ENCODE measurements around the gene NFATC3. TPM values are rescaled to one million over a fixed set of nuclear protein-coding genes. Genes with fewer than 3 reads are reported as not detected.

NFATC3 gene
- polyA plus RNA-seq, 3 donors, result 14.3 to 21.8 (median 15.8) TPM

GRCh38 chr16:68269793-68270192 is 184.6 kb downstream of the NFATC3 start:
- Histone ChIP-seq H3K4me3 (replicated peaks in 1 of 3; ENCODE audit: low read depth in 2 of 3, low read length in 3 of 3) (no peak overlapping the region), H2AFZ (ENCODE audit: insufficient read depth, low read depth, low read length, poor library complexity, severe bottlenecking) (no peak overlapping the region), H3K4me1 (ENCODE audit: control insufficient read depth in 1 of 2, insufficient read depth in 2 of 2, low read length in 2 of 2) (peaks cover 14 to 16% of the 10 kb centered on the region in 2 donors), H3K9ac (ENCODE audit: insufficient read depth, low read length, poor library complexity, severe bottlenecking) (no peak overlapping the region), H3K27me3 (ENCODE audit: control insufficient read depth in 2 of 2, insufficient read depth in 2 of 2, low read length in 2 of 2) (no peaks in the 10 kb centered on the region), H3K9me3 (replicated peaks in 1 of 2; ENCODE audit: control insufficient read depth in 1 of 2, insufficient read depth in 1 of 2, low read length in 2 of 2) (no peaks in the 10 kb centered on the region), H3K4me2 (replicated peaks; ENCODE audit: extremely low read depth, low read length, poor library complexity, severe bottlenecking) (no peak overlapping the region), H3K36me3 (replicated peaks in 1 of 2; ENCODE audit: control insufficient read depth in 1 of 2, insufficient read depth in 2 of 2, low read length in 2 of 2) (peaks cover 12 to 63% of the 10 kb centered on the region in 2 donors), H3K27ac (ENCODE audit: low read depth in 1 of 2, low read length in 2 of 2) (no peak overlapping the region), H3K79me2 (ENCODE audit: insufficient read depth, low read length) (peaks cover 77% of the 10 kb centered on the region), H4K20me1 (ENCODE audit: insufficient read depth, low read length) (peaks cover 60% of the 10 kb centered on the region)
- TF ChIP-seq CTCF (IDR thresholded peaks at IDR 0.05), result no peak
- peaks cover 40 to 64% of the 10 kb centered on the region in 2 donors for H3K36me3 Mint-ChIP-seq
- intact Hi-C loops (cut with micrococcal nuclease), result no loop called here
- H3K27ac Mint-ChIP-seq, result peak overlapping the region in 1 of 7 donors; percentile 41
- 100% methylated on average over 2 of the region's 4 CpGs for WGBS (ENCODE audit: insufficient coverage)
- DNase-seq, result no peak
- no peaks in the 10 kb centered on the region for H3K27me3 Mint-ChIP-seq (ENCODE audit: low read depth in 3 of 3)
- no peaks in the 10 kb centered on the region for H3K9me3 Mint-ChIP-seq
- H3K4me3 Mint-ChIP-seq, result no peak overlapping the region
- peaks cover 19% of the 10 kb centered on the region for H3K4me1 Mint-ChIP-seq

- Mint-ChIP-seq H3K4me1 (peaks cover 15% of the 10 kb centered on the region), H3K27me3 (ENCODE audit: low read depth in 3 of 3) (no peaks in the 10 kb centered on the region), H3K36me3 (peaks cover 45 to 70% of the 10 kb centered on the region in 2 donors), H3K27ac (no peak overlapping the region), H3K9me3 (no peaks in the 10 kb centered on the region), H3K4me3 (no peak overlapping the region)
- H3K79me2 ChIP-seq (ENCODE audit: insufficient read depth, low read length), result peaks cover 77% of the 10 kb centered on the region
- intact Hi-C loops (cut with micrococcal nuclease), result no loop called here
- peak overlapping the region in 1 of 2 donors; percentile 1 for H3K27ac ChIP-seq (ENCODE audit: low read depth in 1 of 2, low read length in 2 of 2)
- no peak overlapping the region for H3K4me3 ChIP-seq (replicated peaks in 1 of 3; ENCODE audit: low read depth in 2 of 3, low read length in 3 of 3)
- H3K27me3 ChIP-seq (ENCODE audit: control insufficient read depth in 2 of 2, insufficient read depth in 2 of 2, low read length in 2 of 2), result no peaks in the 10 kb centered on the region
- H2AFZ ChIP-seq (ENCODE audit: insufficient read depth, low read depth, low read length, poor library complexity, severe bottlenecking), result no peak overlapping the region
- no peak overlapping the region for H3K4me2 ChIP-seq (replicated peaks; ENCODE audit: extremely low read depth, low read length, poor library complexity, severe bottlenecking)
- H3K36me3 ChIP-seq (replicated peaks in 1 of 2; ENCODE audit: control insufficient read depth in 1 of 2, insufficient read depth in 2 of 2, low read length in 2 of 2), result peaks cover 14 to 69% of the 10 kb centered on the region in 2 donors
- peaks cover 8 to 11% of the 10 kb centered on the region in 2 donors for H3K4me1 ChIP-seq (ENCODE audit: control insufficient read depth in 1 of 2, insufficient read depth in 2 of 2, low read length in 2 of 2)
- TF ChIP-seq CTCF (IDR thresholded peaks at IDR 0.05), result no peak
- WGBS (ENCODE audit: insufficient coverage), result no CpG with 5 or more reads among the region's 1 CpG
- DNase-seq, result no peak
- peaks cover 63% of the 10 kb centered on the region for H4K20me1 ChIP-seq (ENCODE audit: insufficient read depth, low read length)
- H3K9ac ChIP-seq (ENCODE audit: insufficient read depth, low read length, poor library complexity, severe bottlenecking), result no peak overlapping the region
- no peaks in the 10 kb centered on the region for H3K9me3 ChIP-seq (replicated peaks in 1 of 2; ENCODE audit: control insufficient read depth in 1 of 2, insufficient read depth in 1 of 2, low read length in 2 of 2)
Measured at GRCh38 chr16:68270353-68270752, 185.2 kb downstream of the NFATC3 start.

Measured in CD14-positive monocyte (primary cell).